Adrenal gland (tissue), 5 donors: ENCODE data around the gene SLC15A3.

Source experiments
- CTCF ChIP-seq, 6 experiments: fragments of 450-650 bp in 4 of 6; fragments of 200-600 bp in 2 of 6; sonication (generic) in 1 of 6; IDR thresholded peaks; 1 replicate in 5 of 6; 2 replicates in 1 of 6; pipeline versions ENCODE4 v1.5.1 to v1.8.0; 2016 to 2021; ENCODE audit warnings: antibody characterized with exemption in 6 of 6, mild to moderate bottlenecking in 2 of 6, moderate library complexity in 1 of 6
- POLR2A ChIP-seq, 2 donors: fragments of 450-650 bp; IDR thresholded peaks; one replicate each; pipeline ENCODE4 v1.6.1; 2017; ENCODE audit warnings: antibody characterized with exemption in 2 of 2, mild to moderate bottlenecking in 2 of 2, moderate library complexity in 1 of 2
- donor health status: DM: no; HTN: no; CAD: no.

- TF ChIP-seq CTCF (IDR thresholded peaks at IDR 0.05) (no peak), POLR2A (IDR thresholded peaks at IDR 0.05) (no peak)
Observed at GRCh38 chr11:60890696-60891095, 61.3 kb downstream of the SLC15A3 start.
